Left renal cortex interstitium (tissue), 4 donors: ENCODE data around the gene PRDX6. TPM values are rescaled to one million over a fixed set of nuclear protein-coding genes. Genes with fewer than 3 reads are reported as not detected.
A peak's percentile ranks its signal among the peaks of the same experiment; 100 is the strongest.
"Not testable (repeated sequence)": the region's sequence is repeated elsewhere in the genome, so short reads cannot be mapped to it uniquely, and the experiment has no call there.

Experiments
- DNase-seq, 4 donors: peaks; one replicate each; pipeline ENCODE4 v3.0.0-alpha.2; 2013; ENCODE audit warnings: low read depth in 4 of 4, low spot score in 2 of 4, missing footprints in 1 of 4
- polyA plus RNA-seq, 4 donors: library from polyadenylated mRNA; unstranded; fragments of 120-200 nt; gene quantifications; one replicate each; pipeline ENCODE4 v1.2.1, GENCODE V29; 2013; ENCODE audit not compliant: insufficient read length in 4 of 4

Gene PRDX6
- polyA plus RNA-seq, 4 donors: 313 to 359 (median 334) TPM

- DNase-seq: not testable (repeated sequence)
Measured at GRCh38 chr1:173464185-173464584, 12.9 kb upstream of the PRDX6 start.

- DNase-seq: no peak
Measured at GRCh38 chr1:173467426-173467825, 9.7 kb upstream of the PRDX6 start.

DNA sequence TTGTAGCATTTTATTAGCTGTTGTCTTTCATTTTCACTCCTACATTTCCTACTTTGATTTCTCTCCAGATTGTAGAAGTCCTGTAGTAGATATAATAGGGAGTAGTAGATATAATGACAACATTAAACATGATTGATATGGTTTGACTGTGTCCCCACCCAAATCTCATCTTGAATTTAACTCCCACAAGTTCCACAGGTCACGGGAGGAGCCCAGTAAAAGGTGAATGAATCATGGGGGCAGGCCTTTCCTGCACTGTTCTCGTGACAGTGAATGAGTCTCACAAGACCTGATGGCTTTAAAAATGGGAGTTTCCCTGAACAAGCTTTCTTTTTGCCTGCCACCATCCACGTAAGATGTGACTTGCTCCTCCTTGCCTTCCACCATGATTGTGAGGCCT lies 7.5 kb upstream of the PRDX6 start:
- no peak for DNase-seq

- no peak for DNase-seq
Measured at GRCh38 chr1:173470608-173471007, 6.5 kb upstream of the PRDX6 start.

GRCh38 chr1:173473599-173474011 lies 3.5 kb upstream of the PRDX6 start:
- DNase-seq: no peak

GRCh38 chr1:173474097-173474779 lies 2.9 kb upstream of the PRDX6 start:
- DNase-seq: no peak

- DNase-seq: not testable (repeated sequence)
Measured at GRCh38 chr1:173474780-173475421, 2.2 kb upstream of the PRDX6 start.

DNA sequence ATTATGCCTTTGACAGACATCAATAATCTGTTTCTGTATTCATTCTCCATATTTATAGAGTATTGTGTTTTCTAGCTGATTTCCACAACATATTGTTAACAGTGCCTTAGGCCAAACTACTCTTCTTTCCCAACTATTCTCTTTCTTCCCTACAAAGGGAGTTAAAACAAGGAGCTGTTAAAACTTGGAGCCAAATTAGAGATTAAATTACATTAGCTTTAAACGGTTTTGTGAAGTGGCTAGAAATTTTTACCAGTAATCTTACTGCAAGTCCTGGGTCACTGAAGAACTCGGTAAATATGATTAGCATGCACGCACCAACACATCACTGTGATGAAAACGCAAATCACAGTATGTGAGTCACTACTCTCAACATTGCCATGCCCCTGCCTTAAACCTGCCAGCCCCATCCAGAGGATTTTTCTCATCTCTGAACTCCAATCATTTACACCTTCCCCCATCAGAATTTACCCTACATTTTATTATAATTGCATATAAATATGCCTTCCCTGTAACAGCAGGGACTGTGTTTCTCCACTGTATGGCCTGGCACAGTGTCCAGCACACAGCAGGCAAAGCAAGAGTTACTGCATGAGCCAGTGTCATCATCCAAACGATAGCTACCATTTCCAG lies 1.5 kb upstream of the PRDX6 start:
- DNase-seq: no peak

DNA sequence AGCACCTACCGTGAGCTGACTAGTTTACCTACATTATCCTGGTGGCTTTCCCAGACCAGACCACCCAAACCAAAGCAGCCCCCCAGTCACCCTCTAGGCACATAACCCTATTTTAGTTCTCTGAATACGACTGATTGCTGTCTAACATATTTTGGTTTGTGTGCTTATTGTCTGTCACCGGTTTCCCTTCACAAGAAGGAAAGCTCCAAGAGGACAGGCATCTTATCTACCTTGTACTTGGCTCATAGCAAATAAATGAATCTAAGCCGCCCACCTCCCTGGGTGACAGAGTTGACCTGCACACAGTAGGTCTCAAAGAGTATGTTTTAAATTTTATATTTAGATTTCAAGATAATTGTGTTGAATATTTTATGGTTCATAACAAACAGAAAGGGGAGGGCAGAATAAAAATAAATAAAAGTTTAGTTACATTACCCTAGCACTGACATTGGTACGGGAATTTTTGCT lies 904 bp upstream of the PRDX6 start:
- DNase-seq: no peak

DNA sequence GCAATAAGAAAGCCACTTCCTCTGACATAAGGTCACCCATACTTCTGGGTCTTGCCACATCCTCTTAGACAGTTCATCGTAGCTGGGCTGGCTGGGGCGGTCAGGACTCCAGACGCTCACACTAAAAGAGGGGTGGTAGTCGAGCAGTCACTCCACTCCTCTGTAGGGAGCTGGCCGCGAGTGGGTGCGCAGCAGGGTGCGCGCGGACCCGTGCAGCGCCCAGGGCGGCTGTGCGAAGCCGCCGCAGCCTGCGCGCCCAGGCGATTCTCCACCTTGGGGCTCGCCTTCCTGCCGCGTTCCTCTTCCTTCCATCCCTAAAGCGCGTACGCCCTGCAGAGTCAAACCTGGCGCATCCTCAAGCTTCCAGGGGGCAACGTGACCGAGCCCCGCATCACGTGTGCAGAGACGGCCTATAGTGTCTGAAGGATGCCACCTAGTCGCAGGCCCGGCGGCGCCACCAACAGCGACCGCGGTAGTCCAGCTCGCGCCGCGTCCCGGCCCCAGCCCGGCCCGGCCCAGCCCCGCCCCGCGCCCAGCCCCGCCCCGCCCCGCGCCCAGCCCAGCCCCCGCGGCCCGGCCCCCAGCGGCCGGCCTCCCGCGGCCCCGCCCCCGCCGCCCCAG lies 360 bp upstream of the PRDX6 start:
- DNase-seq: peak; percentile 58 to 79 (median 68)

DNA sequence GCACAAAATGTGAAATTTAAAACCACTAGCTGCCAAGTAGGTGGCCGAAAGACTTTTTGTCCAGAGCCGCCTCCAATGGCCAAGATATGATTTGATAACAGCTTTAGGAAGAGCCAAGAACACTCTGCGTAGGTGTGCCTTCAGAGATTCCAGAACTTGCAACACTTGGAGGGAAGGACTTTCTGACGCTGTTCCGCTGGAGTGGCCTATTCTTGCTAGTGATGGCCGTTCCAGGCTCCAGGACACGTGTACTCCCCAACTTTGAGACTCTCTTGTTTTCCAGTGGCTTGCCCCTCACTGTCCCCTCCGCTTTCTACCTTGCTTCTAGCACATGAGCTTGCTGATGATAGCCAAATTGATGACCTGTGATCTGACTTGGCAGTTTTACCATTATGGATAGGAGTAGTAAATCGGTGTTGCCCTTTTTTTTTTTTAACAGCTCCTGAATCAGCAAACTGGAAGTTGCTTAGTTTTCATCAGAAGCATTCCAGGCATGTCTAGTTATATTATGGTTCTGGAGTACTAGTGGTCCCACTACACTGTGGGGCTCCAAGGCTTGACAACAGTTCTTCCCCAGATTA lies 1.0 kb downstream of the PRDX6 start:
- DNase-seq: peak in 3 of 4 donors; percentile 28 to 56 (median 30)

GRCh38 chr1:173479649-173480048 lies 2.5 kb downstream of the PRDX6 start:
- DNase-seq: no peak

DNA sequence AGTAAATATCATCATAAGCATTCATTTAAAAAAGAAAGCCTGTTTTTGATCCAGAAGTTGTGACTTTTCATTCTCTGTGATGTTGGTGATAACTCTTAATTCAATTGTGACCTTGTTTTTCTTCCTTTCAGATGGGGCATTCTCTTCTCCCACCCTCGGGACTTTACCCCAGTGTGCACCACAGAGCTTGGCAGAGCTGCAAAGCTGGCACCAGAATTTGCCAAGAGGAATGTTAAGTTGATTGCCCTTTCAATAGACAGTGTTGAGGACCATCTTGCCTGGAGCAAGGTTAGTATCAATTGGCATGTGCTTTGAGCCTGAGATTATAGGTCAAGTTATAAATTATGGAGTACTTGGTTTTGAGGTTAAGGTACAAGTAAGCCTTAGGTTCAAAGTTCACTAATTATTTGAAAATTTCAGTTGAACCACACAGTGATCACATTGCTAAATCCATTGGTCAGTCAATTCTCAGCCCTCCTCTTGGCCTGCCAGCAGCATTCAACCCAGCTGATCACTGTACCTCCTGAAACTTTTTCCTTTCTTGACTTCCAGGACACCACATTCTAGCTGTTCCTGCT lies 4.1 kb downstream of the PRDX6 start:
- DNase-seq: no peak

GRCh38 chr1:173482683-173483082 lies 5.5 kb downstream of the PRDX6 start:
- DNase-seq: no peak

DNA sequence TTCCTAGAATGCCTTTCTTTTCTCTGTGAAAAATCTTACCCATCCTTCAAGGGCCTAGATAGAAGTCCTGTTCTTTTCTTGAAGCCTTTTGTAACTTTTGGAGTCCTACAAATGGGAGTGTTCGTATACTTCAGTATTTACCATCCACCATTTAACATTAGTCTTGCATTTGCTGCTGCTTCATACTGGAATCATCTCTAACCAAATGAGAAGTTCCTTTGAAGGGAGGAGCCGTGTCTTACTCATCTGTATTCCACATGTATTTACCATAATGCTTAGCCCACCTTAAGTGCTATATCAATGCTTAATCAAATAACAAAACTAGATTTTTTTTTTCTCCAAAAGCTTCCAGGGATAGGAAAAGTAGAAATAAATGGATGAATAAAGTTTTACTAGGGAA lies 7.1 kb downstream of the PRDX6 start:
- DNase-seq: no peak

- DNase-seq: no peak
Measured at GRCh38 chr1:173485401-173485800, 8.3 kb downstream of the PRDX6 start.

GRCh38 chr1:173488001-173488400 lies 10.9 kb downstream of the PRDX6 start:
- no peak for DNase-seq

- DNase-seq: no peak
Measured at GRCh38 chr1:173489149-173489600, 12.0 kb downstream of the PRDX6 start.

DNA sequence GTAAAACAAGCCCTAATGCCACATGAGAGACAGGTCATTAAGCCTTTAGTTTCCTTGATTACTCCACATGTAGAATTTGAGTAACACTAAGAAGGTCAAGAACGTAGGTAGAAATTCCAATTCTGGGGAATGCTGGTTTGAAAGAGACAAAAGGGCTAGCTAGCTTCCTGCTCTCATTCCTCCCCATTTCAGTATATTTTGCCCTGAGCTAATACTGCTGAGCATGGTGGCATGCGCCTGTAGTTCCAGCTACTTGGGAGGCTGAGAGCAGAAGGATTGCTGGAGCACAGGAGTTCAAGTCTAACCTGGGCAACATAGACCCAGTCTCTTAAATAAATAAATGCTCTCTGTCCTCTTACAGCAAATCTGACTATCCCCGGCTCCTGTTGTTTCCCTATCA lies 12.8 kb downstream of the PRDX6 start:
- DNase-seq: no peak

- DNase-seq: no peak
Measured at GRCh38 chr1:173491508-173491907, 14.4 kb downstream of the PRDX6 start.

DNA sequence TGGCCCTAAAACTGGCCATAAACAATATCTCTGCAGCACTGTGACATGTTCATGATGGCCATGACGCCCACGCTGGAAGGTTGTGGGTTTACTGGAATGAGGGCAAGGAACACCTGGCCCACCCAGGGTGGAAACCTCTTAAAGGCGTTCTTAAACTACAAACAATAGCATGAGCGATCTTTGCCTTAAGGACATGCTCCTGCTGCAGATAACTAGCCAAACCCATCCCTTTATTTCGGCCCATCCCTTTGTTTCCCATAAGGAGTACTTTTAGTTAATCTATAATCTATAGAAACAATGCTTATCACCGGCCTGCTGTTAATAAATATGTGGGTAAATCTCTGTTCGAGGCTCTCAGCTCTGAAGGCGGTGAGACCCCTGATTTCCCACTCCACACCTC lies 16.0 kb downstream of the PRDX6 start:
- DNase-seq: not testable (repeated sequence)
